ENCODE results near the gene PALM3. TPM values are rescaled to one million over a fixed set of nuclear protein-coding genes. Genes with fewer than 3 reads are reported as not detected.
A peak's percentile ranks its signal among the peaks of the same experiment; 100 is the strongest.

The PALM3 gene
- total and polyA plus RNA-seq, 12 donors, result 0.18 to 1.9 (median 0.63) TPM; not detected in 5

DNA sequence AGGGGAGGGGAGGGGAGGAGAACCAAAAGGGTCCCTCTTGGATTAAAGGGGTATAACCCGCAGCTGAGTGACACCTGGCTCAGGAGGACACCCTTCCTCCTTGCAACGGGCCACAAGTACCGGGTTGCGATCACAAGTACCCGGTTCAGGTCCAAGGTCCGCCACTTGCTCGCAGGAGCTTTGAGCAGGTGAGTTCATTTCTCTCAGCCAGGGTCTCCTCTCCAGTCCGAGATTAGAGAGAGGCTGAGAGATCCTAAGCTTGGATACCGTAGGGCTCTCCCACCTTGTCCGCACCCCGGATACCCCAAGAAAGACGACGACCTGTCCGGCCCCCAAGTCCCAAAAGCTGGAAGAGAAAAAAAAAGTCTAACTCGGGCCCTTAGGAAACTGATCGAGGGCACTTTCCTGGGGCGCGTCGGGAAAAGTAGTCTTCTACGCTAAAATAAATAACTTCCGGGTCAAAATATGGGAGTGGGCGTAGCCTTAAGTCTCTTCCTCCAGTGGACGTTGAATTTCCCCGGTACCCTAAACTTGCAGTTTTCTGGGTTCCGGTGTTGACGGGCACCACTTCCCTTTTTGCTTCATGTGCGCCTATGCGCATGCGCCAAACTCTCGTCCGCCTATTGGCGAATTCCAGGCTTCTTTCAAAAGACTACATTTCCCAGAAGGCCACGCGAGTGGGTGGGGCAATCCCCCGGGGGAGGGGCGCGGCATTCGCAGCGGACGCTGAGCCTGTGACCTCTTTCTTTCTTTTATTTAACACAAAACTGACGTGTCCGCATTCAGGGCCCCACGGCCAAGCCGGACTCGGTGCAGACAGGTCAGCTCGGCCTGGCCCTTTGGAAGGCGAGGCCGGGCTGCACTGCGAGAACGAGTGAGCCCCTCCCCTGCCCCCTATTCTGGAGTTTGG lies 19.3 kb upstream of the PALM3 start:
- WGBS, 4 donors, result 0 to 1% (median 1%) methylated on average over 38 to 50 of the region's 50 CpGs
- DNase-seq, result peak; percentile 99 to 100 (median 99)
- peak overlapping the region; percentile 2 to 95 (median 82) for H3K4me3 ChIP-seq
- TF ChIP-seq, protein P1, sequence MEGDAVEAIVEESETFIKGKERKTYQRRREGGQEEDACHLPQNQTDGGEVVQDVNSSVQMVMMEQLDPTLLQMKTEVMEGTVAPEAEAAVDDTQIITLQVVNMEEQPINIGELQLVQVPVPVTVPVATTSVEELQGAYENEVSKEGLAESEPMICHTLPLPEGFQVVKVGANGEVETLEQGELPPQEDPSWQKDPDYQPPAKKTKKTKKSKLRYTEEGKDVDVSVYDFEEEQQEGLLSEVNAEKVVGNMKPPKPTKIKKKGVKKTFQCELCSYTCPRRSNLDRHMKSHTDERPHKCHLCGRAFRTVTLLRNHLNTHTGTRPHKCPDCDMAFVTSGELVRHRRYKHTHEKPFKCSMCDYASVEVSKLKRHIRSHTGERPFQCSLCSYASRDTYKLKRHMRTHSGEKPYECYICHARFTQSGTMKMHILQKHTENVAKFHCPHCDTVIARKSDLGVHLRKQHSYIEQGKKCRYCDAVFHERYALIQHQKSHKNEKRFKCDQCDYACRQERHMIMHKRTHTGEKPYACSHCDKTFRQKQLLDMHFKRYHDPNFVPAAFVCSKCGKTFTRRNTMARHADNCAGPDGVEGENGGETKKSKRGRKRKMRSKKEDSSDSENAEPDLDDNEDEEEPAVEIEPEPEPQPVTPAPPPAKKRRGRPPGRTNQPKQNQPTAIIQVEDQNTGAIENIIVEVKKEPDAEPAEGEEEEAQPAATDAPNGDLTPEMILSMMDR (IDR thresholded peaks at IDR 0.05), result no peak
- TF ChIP-seq POLR2A (IDR thresholded peaks at IDR 0.05), result peak; percentile 83 to 93
- intact Hi-C loops (cut with DNase I), result loop anchor here in 1 of 2 donors (10.0 kb wide), 1 partner anchor 54 kb away; the partner anchor contains the start of gene ASF1B
- no peaks in the 10 kb centered on the region for H3K9me3 ChIP-seq (replicated peaks in 1 of 3)
- no peaks in the 10 kb centered on the region for H3K27me3 ChIP-seq
- peak overlapping the region; percentile 86 to 94 (median 89) for H3K27ac ChIP-seq
- H3K4me1 ChIP-seq (replicated peaks in 1 of 2), result peaks cover 14 to 16% of the 10 kb centered on the region in 2 donors
- H3K36me3 ChIP-seq (replicated peaks in 1 of 2), result no peaks in the 10 kb centered on the region

- no peaks in the 10 kb centered on the region for H3K36me3 ChIP-seq (replicated peaks in 1 of 2)
- WGBS, 4 donors, result 57 to 76% (median 69%) methylated on average over 2 of the region's 2 CpGs
- TF ChIP-seq, protein P1 (IDR thresholded peaks at IDR 0.05), result no peak
- no peak for TF ChIP-seq POLR2A (IDR thresholded peaks at IDR 0.05)
- H3K9me3 ChIP-seq (replicated peaks in 1 of 3), result no peaks in the 10 kb centered on the region
- no peak overlapping the region for H3K27ac ChIP-seq
- intact Hi-C loops (cut with DNase I), result no loop called here
- no peak overlapping the region for H3K4me3 ChIP-seq
- peaks cover 24 to 31% of the 10 kb centered on the region in 2 donors for H3K4me1 ChIP-seq (replicated peaks in 1 of 2)
- peak in 1 of 7 donors; percentile 16 for DNase-seq
- no peaks in the 10 kb centered on the region for H3K27me3 ChIP-seq
Measured at GRCh38 chr19:14078411-14078810, 16.5 kb upstream of the PALM3 start.

DNA sequence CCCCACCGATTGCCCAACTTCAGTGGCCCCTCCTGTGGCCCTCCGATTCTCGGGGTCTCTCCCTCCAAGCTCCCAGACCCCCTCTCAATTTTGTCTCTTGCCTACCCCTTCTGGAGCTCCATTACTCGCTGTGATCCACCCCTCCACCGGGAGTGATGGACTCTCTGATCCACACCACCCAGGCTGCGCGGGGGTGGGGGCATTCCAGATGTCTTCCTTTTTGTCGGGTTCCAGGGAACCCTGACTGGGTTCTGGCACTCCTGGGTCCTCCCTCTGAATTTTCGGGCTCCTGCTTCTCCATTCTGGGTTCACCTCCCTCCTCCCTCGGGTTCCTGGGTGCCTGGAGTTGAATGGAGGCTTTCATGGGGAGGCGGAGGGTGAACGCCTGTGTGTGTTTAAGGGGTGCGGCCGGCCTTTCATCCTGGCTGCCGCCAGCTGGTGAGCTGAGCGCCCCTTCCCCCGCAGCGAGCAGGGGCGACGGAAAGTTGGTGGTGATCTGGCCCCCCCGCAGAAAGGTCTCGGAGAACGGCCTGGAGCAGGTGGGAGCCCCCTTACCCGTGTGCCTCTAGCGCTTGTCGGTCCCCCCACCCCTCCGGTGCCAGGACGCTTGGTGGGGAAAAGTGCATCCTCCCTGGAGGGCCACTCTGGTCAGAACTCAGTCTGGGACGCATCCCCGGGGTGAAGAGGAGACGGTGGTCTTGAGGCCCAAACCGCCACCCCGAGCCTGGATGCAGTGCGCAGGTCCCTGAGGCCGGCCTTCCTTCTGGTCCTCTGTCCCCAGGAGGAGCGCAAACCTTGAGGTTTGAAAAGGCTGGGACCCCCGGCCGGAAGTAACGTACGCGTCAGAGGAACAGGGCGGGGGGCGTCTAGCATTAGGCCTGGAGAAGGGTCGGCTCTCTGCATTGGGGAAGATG lies 12.3 kb upstream of the PALM3 start:
- no peaks in the 10 kb centered on the region for H3K9me3 ChIP-seq (replicated peaks in 1 of 3)
- peaks cover 20 to 33% of the 10 kb centered on the region in 2 donors for H3K4me1 ChIP-seq (replicated peaks in 1 of 2)
- H3K27me3 ChIP-seq, result no peaks in the 10 kb centered on the region
- H3K36me3 ChIP-seq (replicated peaks in 1 of 2), result no peaks in the 10 kb centered on the region
- intact Hi-C loops (cut with DNase I), result loop anchor here in 1 of 2 donors (5.0 kb wide), 1 partner anchor 192 kb away; no protein-coding TSS in a partner anchor
- H3K4me3 ChIP-seq, result peak overlapping the region; percentile 18 to 71 (median 50)
- DNase-seq, result peak in 2 of 7 donors; percentile 43 to 55
- peak overlapping the region; percentile 60 to 90 (median 79) for H3K27ac ChIP-seq
- 2 to 7% (median 6%) methylated on average over 10 to 44 of the region's 44 CpGs for WGBS, 4 donors
- TF ChIP-seq, protein P1 (IDR thresholded peaks at IDR 0.05), result no peak
- no peak for TF ChIP-seq POLR2A (IDR thresholded peaks at IDR 0.05)
